Astrocyte (in vitro differentiated cells and primary cell): ENCODE data around the gene ARL2BP.

Source experiments
- CTCF ChIP-seq: IDR thresholded peaks from 2 replicates; pipeline ENCODE4 v1.5.1; 2011; ENCODE audit warnings: low read depth, mild to moderate bottlenecking, inconsistent platforms, low read length, moderate library complexity; ENCODE audit not compliant: insufficient read depth
- EZH2 ChIP-seq: IDR thresholded peaks from 2 replicates; pipeline ENCODE4 v1.6.1; 2012; ENCODE audit warnings: mild to moderate bottlenecking, low read length, inconsistent platforms; ENCODE audit not compliant: insufficient read depth

- TF ChIP-seq EZH2 (no peak), CTCF (no peak)
Measured at GRCh38 chr16:57231821-57232350, 13.2 kb upstream of the ARL2BP start.
